MCF 10A (cell line): ENCODE data around the gene VAV3. TPM values are rescaled to one million over a fixed set of nuclear protein-coding genes. Genes with fewer than 3 reads are reported as not detected.

Experiments
- BruUV-seq: library from RNA; stranded (reverse); fragments of 400-500 nt; replicated peaks from 2 replicates; lab custom pipeline; 2021; lab: Mats Ljungman, UMichigan
- CTCF ChIA-PET: fragments of 300-600 bp; sonication (Branson Sonifier 250); formaldehyde crosslinking; extraction: SDS; loops from one replicate; lab custom pipeline; 2021; ENCODE audit warnings: antibody characterized with exemption, inconsistent platforms; lab: Yijun Ruan, JAX
- POLR2A ChIA-PET: fragments of 300-600, 350-650 bp; sonication (Branson Sonifier 250); formaldehyde crosslinking; extraction: SDS; loops from one replicate; lab custom pipeline; 2020; ENCODE audit warnings: antibody characterized with exemption, inconsistent platforms; lab: Yijun Ruan, JAX
- DNase-seq: peaks from one replicate; pipeline ENCODE4 v3.0.0-alpha.2; 2018; ENCODE audit not compliant: unreplicated experiment
- H3K27ac Mint-ChIP-seq: one replicate; pipeline ENCODE4 v1.8.0; 2022; ENCODE audit warnings: mild to moderate bottlenecking, low read depth, mixed read lengths; ENCODE audit not compliant: unreplicated experiment
- H3K27me3 Mint-ChIP-seq: one replicate; pipeline ENCODE4 v1.8.0; 2022; ENCODE audit warnings: mixed read lengths; ENCODE audit not compliant: insufficient read depth, unreplicated experiment
- H3K36me3 Mint-ChIP-seq: one replicate; pipeline ENCODE4 v1.8.0; 2022; ENCODE audit warnings: mild to moderate bottlenecking, moderate library complexity, mixed read lengths; ENCODE audit not compliant: insufficient read depth, unreplicated experiment
- H3K4me1 Mint-ChIP-seq: one replicate; pipeline ENCODE4 v1.8.0; 2022; ENCODE audit warnings: mixed read lengths; ENCODE audit not compliant: insufficient read depth, unreplicated experiment
- H3K4me3 Mint-ChIP-seq: one replicate; pipeline ENCODE4 v1.8.0; 2022; ENCODE audit warnings: mild to moderate bottlenecking, moderate library complexity, mixed read lengths; ENCODE audit not compliant: unreplicated experiment
- H3K9me3 Mint-ChIP-seq: one replicate; pipeline ENCODE4 v1.8.0; 2022; ENCODE audit warnings: mixed read lengths; ENCODE audit not compliant: unreplicated experiment
- intact Hi-C: fragments of 100-400 bp; cut with micrococcal nuclease; formaldehyde crosslinking; loops from 2 replicates; pipeline ENCODE4 v1.14.1; 2022
- total RNA-seq: library from RNA; stranded (reverse); gene quantifications from 2 replicates; pipeline ENCODE4 v1.2.3, GENCODE V29; 2022
- TF ChIP-seq, protein P1 (sequence below): fragments of 200-600 bp; IDR thresholded peaks from one replicate; pipeline ENCODE4 v1.8.0; 2022; ENCODE audit warnings: antibody characterized with exemption, mild to moderate bottlenecking; ENCODE audit not compliant: unreplicated experiment

The VAV3 gene
- total RNA-seq, 1 experiment from 2014 or later = 2.0 TPM

- BruUV-seq = no TSS peak
- Mint-ChIP-seq H3K9me3 (no peaks in the 10 kb centered on the region), H3K4me1 (peaks cover 32% of the 10 kb centered on the region), H3K36me3 (no peaks in the 10 kb centered on the region), H3K4me3 (no peak overlapping the region), H3K27ac (peak overlapping the region; percentile 78), H3K27me3 (no peaks in the 10 kb centered on the region)
- intact Hi-C loops = no loop called here
- POLR2A ChIA-PET = interaction anchor here (1.0 kb wide), 1 partner anchor 54 kb away, joined by 3 read pairs; no protein-coding TSS in a partner anchor
- DNase-seq = no peak
- CTCF ChIA-PET = interaction anchor here (1.0 to 3.0 kb wide), 2 partner anchors 18 to 211 kb away, joined by 3 to 9 read pairs; no protein-coding TSS in a partner anchor
- TF ChIP-seq, protein P1, sequence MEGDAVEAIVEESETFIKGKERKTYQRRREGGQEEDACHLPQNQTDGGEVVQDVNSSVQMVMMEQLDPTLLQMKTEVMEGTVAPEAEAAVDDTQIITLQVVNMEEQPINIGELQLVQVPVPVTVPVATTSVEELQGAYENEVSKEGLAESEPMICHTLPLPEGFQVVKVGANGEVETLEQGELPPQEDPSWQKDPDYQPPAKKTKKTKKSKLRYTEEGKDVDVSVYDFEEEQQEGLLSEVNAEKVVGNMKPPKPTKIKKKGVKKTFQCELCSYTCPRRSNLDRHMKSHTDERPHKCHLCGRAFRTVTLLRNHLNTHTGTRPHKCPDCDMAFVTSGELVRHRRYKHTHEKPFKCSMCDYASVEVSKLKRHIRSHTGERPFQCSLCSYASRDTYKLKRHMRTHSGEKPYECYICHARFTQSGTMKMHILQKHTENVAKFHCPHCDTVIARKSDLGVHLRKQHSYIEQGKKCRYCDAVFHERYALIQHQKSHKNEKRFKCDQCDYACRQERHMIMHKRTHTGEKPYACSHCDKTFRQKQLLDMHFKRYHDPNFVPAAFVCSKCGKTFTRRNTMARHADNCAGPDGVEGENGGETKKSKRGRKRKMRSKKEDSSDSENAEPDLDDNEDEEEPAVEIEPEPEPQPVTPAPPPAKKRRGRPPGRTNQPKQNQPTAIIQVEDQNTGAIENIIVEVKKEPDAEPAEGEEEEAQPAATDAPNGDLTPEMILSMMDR = no peak
These were observed 27.4 kb upstream of the VAV3 start for GRCh38 chr1:107992347-107992746.

- intact Hi-C loops = no loop called here
- DNase-seq = peak; percentile 92
- H3K27ac Mint-ChIP-seq = peak overlapping the region; percentile 78
- no peaks in the 10 kb centered on the region for H3K27me3 Mint-ChIP-seq
- H3K4me1 Mint-ChIP-seq = peaks cover 32% of the 10 kb centered on the region
- ChIA-PET CTCF (interaction anchor here (0.7 kb wide), 1 partner anchor 80 kb away, joined by 4 read pairs; no protein-coding TSS in a partner anchor), POLR2A (interaction anchor here (0.6 to 1.0 kb wide), 4 partner anchors 28 to 322 kb away, joined by 3 read pairs; no protein-coding TSS in a partner anchor)
- TF ChIP-seq, protein P1 = no peak
- H3K4me3 Mint-ChIP-seq = peak overlapping the region; percentile 5
- H3K9me3 Mint-ChIP-seq = no peaks in the 10 kb centered on the region
- no peaks in the 10 kb centered on the region for H3K36me3 Mint-ChIP-seq
- BruUV-seq = no TSS peak
These were observed 26.5 kb upstream of the VAV3 start for GRCh38 chr1:107991371-107992066.

GRCh38 chr1:107990606-107991005 is 25.6 kb upstream of the VAV3 start:
- H3K4me1 Mint-ChIP-seq = peaks cover 32% of the 10 kb centered on the region
- no peak overlapping the region for H3K4me3 Mint-ChIP-seq
- BruUV-seq = no TSS peak
- ChIA-PET POLR2A (interaction anchor here (1.0 to 1.4 kb wide), 2 partner anchors 19 to 81 kb away, joined by 3 read pairs; no protein-coding TSS in a partner anchor), CTCF (interaction anchor here (0.8 to 1.4 kb wide), 2 partner anchors 19 to 134 kb away, joined by 3 read pairs; no protein-coding TSS in a partner anchor)
- H3K27ac Mint-ChIP-seq = peak overlapping the region; percentile 78
- no peaks in the 10 kb centered on the region for H3K36me3 Mint-ChIP-seq
- peak; percentile 56 for DNase-seq
- no peaks in the 10 kb centered on the region for H3K27me3 Mint-ChIP-seq
- TF ChIP-seq, protein P1 = no peak
- H3K9me3 Mint-ChIP-seq = no peaks in the 10 kb centered on the region
- intact Hi-C loops = no loop called here

DNA sequence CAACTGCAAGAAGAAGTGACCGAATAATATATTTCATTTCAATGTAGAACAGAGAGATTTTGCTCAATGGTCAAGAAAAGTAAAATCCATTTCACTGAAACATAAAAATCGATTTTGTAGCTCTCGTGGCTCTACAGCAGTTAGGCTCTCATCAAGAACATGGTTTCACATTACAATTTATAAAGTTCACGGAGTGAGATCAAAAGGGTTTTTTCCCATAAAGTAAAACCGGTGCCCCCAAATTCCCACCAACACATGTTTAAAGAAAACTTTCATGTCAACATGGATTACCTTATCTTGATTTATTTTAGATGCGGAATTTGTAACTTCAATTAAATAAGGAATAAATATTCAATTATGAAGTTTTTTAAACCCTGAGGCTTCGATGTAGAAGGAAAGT is 16.3 kb upstream of the VAV3 start:
- TF ChIP-seq, protein P1 = no peak
- Mint-ChIP-seq H3K36me3 (no peaks in the 10 kb centered on the region), H3K27me3 (no peaks in the 10 kb centered on the region), H3K4me3 (no peak overlapping the region), H3K27ac (no peak overlapping the region), H3K9me3 (no peaks in the 10 kb centered on the region), H3K4me1 (no peaks in the 10 kb centered on the region)
- ChIA-PET POLR2A (interaction anchor here (0.8 kb wide), 1 partner anchor 102 kb away, joined by 3 read pairs; no protein-coding TSS in a partner anchor), CTCF (interaction anchor here (0.7 kb wide), 1 partner anchor 1563 kb away, joined by 3 read pairs; no protein-coding TSS in a partner anchor)
- intact Hi-C loops = no loop called here
- DNase-seq = no peak
- no TSS peak for BruUV-seq
